ENCODE measurements around the gene FCMR. TPM values are rescaled to one million over a fixed set of nuclear protein-coding genes. Genes with fewer than 3 reads are reported as not detected.

The FCMR gene
- total RNA-seq, 2 donors from 2014 or later, result not detected

DNA sequence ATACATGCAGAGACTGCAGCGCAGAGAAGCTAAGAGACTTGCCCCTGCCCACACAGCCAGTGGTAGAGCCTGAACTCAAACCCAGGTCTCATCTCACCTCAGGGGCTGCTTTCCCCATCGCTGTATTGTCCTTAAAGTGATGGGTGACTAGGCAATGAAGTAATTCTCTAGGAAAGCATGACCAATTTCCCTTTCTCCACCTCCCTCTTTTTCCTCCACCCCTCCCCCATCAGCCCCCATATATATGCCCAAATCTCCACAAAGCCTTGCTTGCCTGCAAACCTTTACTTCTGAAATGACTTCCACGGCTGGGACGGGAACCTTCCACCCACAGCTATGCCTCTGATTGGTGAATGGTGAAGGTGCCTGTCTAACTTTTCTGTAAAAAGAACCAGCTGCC lies 24.6 kb downstream of the FCMR start, which contains the start of gene IL24:
IL24 (plus strand) TSS at position 269 of the 400 bp plus-strand sequence. CDS start 390 bp downstream, outside the sequence.
- H3K27me3 Mint-ChIP-seq (ENCODE audit: insufficient read depth), result peaks cover 25% of the 10 kb centered on the region
- Histone ChIP-seq H3K4me1 (ENCODE audit: control insufficient read depth, insufficient read depth, low read length) (no peaks in the 10 kb centered on the region), H3K27me3 (ENCODE audit: control insufficient read depth, insufficient read depth, low read length, poor library complexity, severe bottlenecking) (no peaks in the 10 kb centered on the region), H3K27ac (ENCODE audit: low read depth, low read length) (no peak within 1 kb of the TSS), H3K9ac (ENCODE audit: extremely low read depth, low read length, poor library complexity, severe bottlenecking) (no peak within 1 kb of the TSS), H3K9me3 (ENCODE audit: control insufficient read depth, low read length) (no peaks in the 10 kb centered on the region), H3K36me3 (ENCODE audit: control insufficient read depth, insufficient read depth, low read length) (no peaks in the 10 kb centered on the region), H3K4me3 (ENCODE audit: low read length) (no peak within 1 kb of the TSS)
- H3K9me3 Mint-ChIP-seq, result no peaks in the 10 kb centered on the region
- no peak for DNase-seq
- 86% methylated on average over 4 of the region's 4 CpGs; no CpG with 5 or more reads in 1 of the 2 experiments for WGBS, 2 experiments (ENCODE audit: insufficient coverage in 1 of 2, insufficient read length in 1 of 2)
- H3K4me3 Mint-ChIP-seq, result no peak within 1 kb of the TSS
- peaks cover 8% of the 10 kb centered on the region for H3K4me1 Mint-ChIP-seq
- H3K27ac Mint-ChIP-seq, result no peak within 1 kb of the TSS
- no peaks in the 10 kb centered on the region for H3K36me3 Mint-ChIP-seq (ENCODE audit: low read depth)
- TF ChIP-seq, protein P1, sequence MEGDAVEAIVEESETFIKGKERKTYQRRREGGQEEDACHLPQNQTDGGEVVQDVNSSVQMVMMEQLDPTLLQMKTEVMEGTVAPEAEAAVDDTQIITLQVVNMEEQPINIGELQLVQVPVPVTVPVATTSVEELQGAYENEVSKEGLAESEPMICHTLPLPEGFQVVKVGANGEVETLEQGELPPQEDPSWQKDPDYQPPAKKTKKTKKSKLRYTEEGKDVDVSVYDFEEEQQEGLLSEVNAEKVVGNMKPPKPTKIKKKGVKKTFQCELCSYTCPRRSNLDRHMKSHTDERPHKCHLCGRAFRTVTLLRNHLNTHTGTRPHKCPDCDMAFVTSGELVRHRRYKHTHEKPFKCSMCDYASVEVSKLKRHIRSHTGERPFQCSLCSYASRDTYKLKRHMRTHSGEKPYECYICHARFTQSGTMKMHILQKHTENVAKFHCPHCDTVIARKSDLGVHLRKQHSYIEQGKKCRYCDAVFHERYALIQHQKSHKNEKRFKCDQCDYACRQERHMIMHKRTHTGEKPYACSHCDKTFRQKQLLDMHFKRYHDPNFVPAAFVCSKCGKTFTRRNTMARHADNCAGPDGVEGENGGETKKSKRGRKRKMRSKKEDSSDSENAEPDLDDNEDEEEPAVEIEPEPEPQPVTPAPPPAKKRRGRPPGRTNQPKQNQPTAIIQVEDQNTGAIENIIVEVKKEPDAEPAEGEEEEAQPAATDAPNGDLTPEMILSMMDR (conservative IDR thresholded peaks at IDR 0.05), result no peak

DNA sequence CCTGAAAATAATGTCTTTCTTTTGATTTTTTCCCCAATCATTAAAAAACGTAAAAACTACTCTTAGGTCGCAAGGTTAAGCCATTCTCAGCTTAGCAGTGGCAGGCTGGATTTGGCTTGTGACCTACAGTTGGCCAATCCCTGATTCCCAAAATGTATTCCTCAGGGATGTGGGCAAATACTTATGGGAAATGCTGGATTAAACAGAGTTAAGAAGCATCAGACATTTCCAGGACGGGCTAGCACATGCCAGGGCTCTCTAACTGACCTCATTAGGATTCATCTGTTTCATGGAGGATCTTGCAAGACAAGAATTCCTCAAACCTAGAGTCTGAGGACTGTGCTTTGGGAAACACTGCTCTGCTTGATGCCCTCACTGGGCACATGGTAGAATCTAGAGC lies 25.5 kb downstream of the FCMR start:
- Mint-ChIP-seq H3K4me3 (no peak overlapping the region), H3K27ac (no peak overlapping the region), H3K36me3 (ENCODE audit: low read depth) (no peaks in the 10 kb centered on the region), H3K27me3 (ENCODE audit: insufficient read depth) (peaks cover 25% of the 10 kb centered on the region), H3K4me1 (peaks cover 8% of the 10 kb centered on the region), H3K9me3 (no peaks in the 10 kb centered on the region)
- no peak overlapping the region for H3K27ac ChIP-seq (ENCODE audit: low read depth, low read length)
- H3K27me3 ChIP-seq (ENCODE audit: control insufficient read depth, insufficient read depth, low read length, poor library complexity, severe bottlenecking), result no peaks in the 10 kb centered on the region
- H3K4me1 ChIP-seq (ENCODE audit: control insufficient read depth, insufficient read depth, low read length), result no peaks in the 10 kb centered on the region
- 90 to 96% methylated on average over 3 of the region's 3 CpGs for WGBS, 2 experiments (ENCODE audit: insufficient coverage in 1 of 2, insufficient read length in 1 of 2)
- TF ChIP-seq, protein P1 (conservative IDR thresholded peaks at IDR 0.05), result no peak
- no peaks in the 10 kb centered on the region for H3K9me3 ChIP-seq (ENCODE audit: control insufficient read depth, low read length)
- no peak overlapping the region for H3K4me3 ChIP-seq (ENCODE audit: low read length)
- no peak for DNase-seq
- no peak overlapping the region for H3K9ac ChIP-seq (ENCODE audit: extremely low read depth, low read length, poor library complexity, severe bottlenecking)
- H3K36me3 ChIP-seq (ENCODE audit: control insufficient read depth, insufficient read depth, low read length), result no peaks in the 10 kb centered on the region

DNA sequence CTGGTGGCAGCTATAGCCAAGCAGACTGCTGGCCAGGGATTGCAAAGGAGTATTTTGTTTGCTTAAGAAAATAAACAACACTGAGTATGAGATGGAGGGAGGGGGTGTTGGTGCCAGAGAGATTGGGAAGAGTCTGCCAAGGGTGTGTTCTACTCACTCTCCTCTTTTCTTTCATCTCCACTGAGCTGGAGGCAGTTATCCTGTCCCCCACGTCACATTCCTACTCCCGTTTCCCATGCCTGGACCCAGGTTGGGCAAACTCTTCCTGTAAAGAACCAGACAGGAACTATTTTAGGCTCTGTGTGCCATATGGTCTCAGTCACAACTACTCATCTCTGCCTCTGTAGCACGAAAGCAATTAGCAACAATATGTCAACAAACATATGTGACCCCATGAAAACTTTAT lies 25.9 kb downstream of the FCMR start:
- Mint-ChIP-seq H3K27ac (no peak overlapping the region), H3K9me3 (no peaks in the 10 kb centered on the region), H3K36me3 (ENCODE audit: low read depth) (no peaks in the 10 kb centered on the region), H3K4me3 (no peak overlapping the region), H3K4me1 (peaks cover 8% of the 10 kb centered on the region), H3K27me3 (ENCODE audit: insufficient read depth) (peaks cover 22% of the 10 kb centered on the region)
- TF ChIP-seq, protein P1 (conservative IDR thresholded peaks at IDR 0.05), result no peak
- Histone ChIP-seq H3K27me3 (ENCODE audit: control insufficient read depth, insufficient read depth, low read length, poor library complexity, severe bottlenecking) (no peaks in the 10 kb centered on the region), H3K4me3 (ENCODE audit: low read length) (no peak overlapping the region), H3K27ac (ENCODE audit: low read depth, low read length) (no peak overlapping the region), H3K9me3 (ENCODE audit: control insufficient read depth, low read length) (no peaks in the 10 kb centered on the region), H3K4me1 (ENCODE audit: control insufficient read depth, insufficient read depth, low read length) (no peaks in the 10 kb centered on the region), H3K36me3 (ENCODE audit: control insufficient read depth, insufficient read depth, low read length) (no peaks in the 10 kb centered on the region), H3K9ac (ENCODE audit: extremely low read depth, low read length, poor library complexity, severe bottlenecking) (no peak overlapping the region)
- no peak for DNase-seq
- 79 to 88% methylated on average over 2 to 3 of the region's 3 CpGs for WGBS, 2 experiments (ENCODE audit: insufficient coverage in 1 of 2, insufficient read length in 1 of 2)
